Activated naive CD4-positive, alpha-beta T cell treated with Interleukin-2 at 50 U/mL for 16 hours (primary cell): ENCODE results near the gene YPEL2.
"Not testable (repeated sequence)": the region's sequence is repeated elsewhere in the genome, so short reads cannot be mapped to it uniquely, and the experiment has no call there.

ENCODE experiments used
- DNase-seq: peaks from one replicate; pipeline ENCODE4 v3.0.0-alpha.2; 2020

The YPEL2 gene

DNA sequence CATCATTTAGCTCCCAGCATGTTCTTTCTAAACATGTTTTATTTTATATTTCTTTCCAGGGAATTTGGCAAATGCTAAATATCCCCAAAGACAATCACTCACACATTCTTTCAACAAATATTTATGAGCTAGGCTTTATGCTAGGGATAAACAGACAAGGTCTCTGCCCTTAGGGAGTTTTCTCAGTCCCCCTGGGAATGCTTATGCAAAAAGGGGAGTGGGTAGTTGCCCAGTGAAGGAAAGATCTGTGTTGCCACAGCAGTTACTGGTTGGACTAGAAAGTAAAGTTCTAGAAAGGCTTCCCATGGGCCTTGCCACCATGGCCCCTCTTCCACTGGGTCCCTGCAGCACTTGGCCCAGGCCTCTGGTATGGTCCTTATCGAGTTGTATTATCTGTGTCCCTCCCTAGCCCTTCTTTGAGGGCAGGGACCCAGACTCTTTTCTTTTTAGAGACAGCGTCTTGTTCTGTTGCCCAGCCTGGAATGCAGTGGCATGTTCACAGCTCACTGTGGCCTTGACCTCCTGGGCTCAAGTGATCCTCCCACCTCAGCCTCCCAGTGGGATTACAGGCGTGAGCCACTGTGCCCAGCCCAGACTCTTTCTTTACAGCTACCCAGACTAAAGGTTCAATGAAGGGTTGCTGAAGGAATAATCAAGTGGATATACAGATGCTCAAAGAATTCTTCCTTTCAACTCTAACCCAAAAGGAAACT is 78.0 kb downstream of the YPEL2 start:
- DNase-seq = no peak

DNA sequence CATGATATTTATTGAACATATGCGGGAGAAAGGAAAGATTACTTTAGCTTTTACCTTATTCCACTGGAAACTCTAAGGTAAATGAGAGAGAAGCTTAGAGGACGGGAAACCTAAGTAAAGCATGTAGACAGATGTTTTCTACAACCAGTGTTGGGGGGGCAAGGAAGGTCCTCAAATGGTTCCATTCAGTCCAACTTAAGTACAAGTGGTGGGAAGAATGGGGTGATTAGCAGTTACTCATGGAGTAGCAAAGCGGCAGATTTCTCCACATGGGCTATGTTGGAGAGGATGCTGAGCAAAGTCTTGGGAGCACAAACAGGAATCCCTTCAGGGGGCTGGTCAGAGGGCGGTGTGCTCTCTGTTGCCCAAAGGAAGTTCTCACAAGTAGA is 78.6 kb downstream of the YPEL2 start:
- DNase-seq = no peak

DNA sequence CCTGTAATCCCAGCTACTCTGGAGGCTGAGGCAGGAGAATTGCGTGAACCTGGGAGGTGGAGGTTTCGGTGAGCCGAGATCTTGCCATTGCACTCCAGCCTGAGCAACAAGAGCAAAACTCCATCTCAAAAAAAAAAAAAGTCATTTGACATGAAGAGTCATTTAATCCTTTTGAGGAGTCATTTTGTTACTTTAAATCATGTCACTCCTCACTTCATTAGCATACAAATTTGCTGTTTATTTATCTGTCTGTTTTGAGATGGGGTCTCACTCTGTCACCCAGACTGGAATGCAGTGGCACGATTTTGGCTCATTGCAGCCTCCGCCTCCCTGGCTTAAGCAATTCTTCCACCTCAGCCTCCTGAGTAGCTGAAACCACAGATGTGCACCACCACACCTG is 81.0 kb downstream of the YPEL2 start:
- DNase-seq = not testable (repeated sequence)

DNA sequence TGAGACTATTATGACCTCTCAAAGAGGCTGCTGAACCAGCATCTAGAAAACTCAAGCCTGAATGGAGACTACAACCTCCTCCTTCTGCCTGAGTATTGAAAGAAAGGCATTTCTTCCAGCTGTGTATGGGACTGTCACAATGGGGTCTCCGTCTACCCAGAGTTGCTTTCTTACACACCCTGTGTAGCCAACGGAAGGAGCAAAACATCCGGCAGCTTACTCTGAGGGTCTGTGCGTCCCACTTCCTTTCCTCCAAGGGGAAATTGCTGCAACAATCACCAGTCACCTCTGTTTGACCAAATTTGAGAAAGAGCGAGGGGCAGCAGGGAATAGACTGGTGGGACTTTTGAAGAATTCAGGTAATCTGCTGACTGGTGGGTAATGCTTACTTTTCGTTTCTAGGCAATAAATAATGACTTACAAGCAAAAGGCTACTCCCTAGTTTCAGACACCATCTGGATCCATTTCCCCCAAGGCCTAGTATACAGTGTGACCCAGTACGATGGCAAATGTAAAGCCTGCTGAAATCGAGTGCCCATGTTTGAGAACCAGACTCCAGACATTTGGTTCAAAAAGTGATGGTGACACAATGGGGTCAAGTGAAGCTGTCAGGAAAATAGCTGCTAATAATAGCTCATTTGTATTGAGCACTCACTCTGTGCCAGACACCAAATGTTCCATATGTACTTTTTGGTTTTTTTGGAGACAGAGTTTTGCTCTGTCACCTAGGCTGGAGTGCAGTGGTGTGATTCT is 81.7 kb downstream of the YPEL2 start:
- no peak for DNase-seq

DNA sequence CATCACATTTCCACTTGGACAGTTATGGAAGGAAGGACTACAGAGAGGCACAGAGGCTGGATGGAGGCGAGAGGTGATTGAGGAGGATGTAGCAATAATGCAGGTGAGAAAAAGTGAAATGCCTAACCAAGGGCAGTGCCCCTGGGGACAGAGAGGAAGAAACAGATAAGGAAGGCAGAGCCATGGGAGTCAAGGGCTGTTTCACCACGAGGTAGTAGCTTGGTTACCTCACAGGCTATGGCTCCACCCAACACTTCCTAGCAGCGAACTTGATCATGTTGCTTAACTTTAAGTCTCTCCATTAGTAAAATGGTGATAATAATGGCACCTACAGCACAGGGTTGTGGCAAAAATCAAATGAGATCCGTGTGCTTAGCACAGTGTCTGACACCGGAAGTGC is 83.9 kb downstream of the YPEL2 start:
- no peak for DNase-seq

DNA sequence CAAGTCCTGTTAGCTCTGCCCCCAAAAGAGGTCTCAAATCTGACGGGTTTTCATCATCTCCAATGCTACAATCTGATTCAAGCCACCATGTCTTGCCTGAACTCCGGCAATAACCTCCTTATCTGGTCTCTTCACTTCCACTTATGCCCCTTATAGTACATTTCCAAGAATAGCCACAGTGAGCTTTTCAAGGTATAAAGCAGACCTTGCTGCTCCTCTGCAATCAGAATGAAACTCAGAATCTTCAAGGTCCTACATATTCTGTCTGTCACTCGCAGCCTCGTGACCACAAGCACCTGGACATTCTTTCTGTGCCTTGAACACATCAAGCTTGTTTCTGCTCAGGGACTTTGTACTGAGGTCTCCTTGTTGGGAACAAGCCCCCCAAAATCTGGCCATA is 84.7 kb downstream of the YPEL2 start:
- no peak for DNase-seq

DNA sequence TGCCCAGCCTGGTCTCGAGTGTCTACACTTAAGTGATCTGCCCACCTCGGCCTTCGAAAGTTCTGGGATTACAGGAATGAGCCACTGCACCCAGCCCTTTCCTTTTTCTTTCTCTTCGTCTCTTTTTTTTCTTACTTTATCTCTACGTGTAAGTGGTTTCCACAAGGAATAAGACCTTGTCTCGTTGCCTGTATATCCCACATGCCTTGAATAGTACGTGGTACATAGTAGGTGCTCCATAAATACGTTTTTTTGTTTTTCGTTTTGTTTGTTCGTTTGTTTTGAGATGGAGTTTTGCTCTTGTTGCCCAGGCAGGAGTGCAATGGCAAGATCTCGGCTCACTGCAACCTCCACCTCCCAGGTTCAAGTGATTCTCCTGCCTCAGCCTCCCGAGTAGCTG is 86.0 kb downstream of the YPEL2 start:
- no peak for DNase-seq

GRCh38 chr17:59418732-59419166 is 87.3 kb downstream of the YPEL2 start:
- no peak for DNase-seq

GRCh38 chr17:59420901-59421300 is 89.4 kb downstream of the YPEL2 start:
- DNase-seq = no peak

GRCh38 chr17:59421722-59422121 is 90.3 kb downstream of the YPEL2 start:
- DNase-seq = no peak

GRCh38 chr17:59423137-59423724 is 91.8 kb downstream of the YPEL2 start:
- no peak for DNase-seq

GRCh38 chr17:59423903-59424302 is 92.4 kb downstream of the YPEL2 start:
- no peak for DNase-seq

DNA sequence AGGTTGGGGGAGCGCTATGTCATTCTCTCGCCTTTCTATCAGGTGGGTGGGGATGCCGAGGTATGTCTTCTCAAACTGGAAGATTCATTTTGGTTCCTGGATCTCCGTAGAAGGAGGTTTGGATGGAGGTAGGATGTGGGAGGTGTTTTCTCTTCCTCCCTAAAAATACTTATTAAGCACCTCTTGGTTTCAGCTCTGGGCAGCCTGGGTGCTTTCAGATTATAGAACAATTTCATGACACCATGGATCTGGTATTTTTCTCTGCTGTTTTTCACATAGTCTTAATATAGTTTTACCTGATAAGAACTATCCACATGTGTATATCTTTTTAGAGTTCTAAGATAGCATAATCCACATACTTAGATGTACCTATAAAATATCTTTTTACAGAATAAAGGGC is 92.9 kb downstream of the YPEL2 start:
- DNase-seq = no peak

GRCh38 chr17:59425085-59425931 is 93.9 kb downstream of the YPEL2 start:
- DNase-seq = no peak

DNA sequence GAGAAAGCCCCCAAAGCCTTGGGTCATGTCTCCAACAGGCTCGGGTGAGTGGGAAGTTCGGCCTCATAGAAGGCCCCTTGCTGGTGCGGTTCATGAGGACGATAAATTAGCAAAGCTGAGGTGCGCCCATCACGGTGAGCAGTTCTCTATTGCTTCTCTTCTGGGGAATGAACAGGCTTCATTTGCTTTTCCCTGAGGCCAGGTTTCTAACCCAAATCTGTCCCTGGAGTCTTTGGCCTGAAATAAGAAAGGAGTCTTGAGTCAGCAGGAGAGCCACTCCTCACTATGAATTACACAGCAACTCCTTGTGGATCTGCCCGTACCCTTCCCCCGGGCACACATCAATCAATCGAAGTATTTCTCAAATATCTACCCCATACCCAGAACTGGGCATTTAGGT is 94.6 kb downstream of the YPEL2 start:
- DNase-seq = no peak

DNA sequence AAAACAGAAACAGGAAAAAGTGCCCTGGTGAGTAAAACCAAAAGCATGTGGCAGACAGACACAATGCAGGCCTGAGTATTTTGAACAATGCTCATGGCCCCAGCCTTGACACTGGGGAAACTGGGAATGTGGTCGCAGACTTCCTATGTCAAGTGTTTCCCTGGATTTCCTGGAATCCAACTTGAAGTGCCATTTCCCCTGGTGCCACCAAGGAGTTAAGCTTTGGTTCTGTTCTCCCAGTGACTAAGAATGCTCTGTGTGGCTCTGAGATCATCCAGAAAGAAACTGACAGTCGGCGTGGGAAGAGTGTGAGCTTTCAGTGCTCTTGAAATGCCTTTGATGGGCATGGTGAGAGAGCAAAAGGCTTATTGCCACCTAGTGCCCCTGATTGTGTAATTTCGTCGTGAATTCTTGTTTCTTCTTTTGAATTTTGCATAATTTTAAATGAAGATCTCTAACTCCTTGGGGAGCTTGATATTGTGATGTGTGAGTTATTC is 96.0 kb downstream of the YPEL2 start:
- DNase-seq = peak; percentile 67

DNA sequence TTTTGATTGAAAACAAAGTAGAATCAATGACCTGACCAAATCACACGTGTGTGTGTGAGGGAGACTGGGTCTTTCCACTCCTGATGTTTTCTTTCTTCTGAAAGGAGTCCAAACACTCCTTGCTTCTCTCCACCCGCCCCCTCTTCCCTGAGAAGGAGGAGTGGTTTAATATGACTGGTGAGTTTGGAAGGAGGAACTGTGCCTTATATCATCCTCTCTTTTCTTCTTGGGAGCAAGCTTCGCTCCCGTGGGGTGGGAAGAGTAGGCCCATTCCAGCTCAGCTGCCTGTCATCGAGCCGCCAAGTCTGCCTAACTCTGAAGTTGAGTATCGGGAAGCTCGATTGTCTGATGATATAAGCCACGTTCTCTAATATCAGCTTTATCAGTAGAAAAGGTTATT is 96.5 kb downstream of the YPEL2 start:
- no peak for DNase-seq

DNA sequence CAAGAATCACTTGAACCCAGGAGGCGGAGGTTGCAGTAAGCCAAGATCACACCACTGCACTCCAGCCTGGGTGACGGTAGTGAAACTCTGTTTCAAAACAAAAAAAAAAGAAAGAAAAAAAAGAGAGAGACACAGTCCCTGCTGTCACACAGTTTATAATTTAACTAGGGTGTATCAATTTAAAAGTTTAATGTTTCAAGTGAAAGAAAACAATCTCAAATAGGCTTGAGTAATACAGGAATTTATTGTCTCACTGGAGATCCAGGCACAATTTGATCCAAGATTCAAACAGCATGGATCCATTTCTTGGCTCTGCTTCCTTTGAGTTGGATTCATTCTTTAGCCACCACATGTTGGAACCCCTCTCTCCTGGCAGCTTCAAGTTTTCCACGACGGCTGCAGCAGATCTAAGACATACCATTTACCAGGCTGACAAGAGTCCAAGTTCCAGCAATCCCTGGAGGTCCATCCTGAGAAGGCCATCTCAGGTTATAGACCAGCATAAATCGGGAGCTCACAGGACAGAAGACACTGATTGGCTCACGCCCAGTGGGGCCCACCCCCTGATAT is 97.5 kb downstream of the YPEL2 start:
- no peak for DNase-seq

- DNase-seq = no peak
Observed at GRCh38 chr17:59431601-59432000, 100.1 kb downstream of the YPEL2 start.

- no peak for DNase-seq
Observed at GRCh38 chr17:59432657-59433056, 101.2 kb downstream of the YPEL2 start.

GRCh38 chr17:59433586-59433985 is 102.1 kb downstream of the YPEL2 start:
- DNase-seq = no peak

DNA sequence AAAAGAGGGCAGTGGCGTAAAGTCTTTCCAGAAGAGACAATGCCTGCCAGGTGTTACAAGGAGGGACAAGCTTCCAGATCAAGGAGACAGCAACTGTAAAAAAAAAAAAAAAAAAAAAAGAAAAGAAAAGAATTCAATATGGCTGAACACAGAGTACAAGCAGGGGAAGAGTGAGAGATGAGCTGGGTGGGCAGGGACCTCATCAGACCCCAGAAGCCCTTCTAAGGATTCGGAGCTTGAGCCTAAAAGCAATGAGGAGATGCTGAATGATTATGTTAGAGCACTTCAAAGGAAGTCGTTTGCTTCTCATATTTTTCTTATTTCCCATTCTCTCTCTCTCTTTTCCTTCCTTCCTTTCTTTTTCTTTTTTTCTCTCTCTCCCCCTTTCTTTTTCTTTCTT is 103.0 kb downstream of the YPEL2 start:
- DNase-seq = no peak

GRCh38 chr17:59435238-59435637 is 103.8 kb downstream of the YPEL2 start:
- DNase-seq = no peak
